GM12878 (cell line): Measurements from ENCODE around the gene FKTN. TPM values are rescaled to one million over a fixed set of nuclear protein-coding genes. Genes with fewer than 3 reads are reported as not detected.
"Not testable (repeated sequence)": the region's sequence is repeated elsewhere in the genome, so short reads cannot be mapped to it uniquely, and the experiment has no call there.

Experiments
- ATAC-seq: fragments of 200-7000 bp; cut with Tn5 transposase; 3 replicates; pipeline ENCODE4 v1.9.1; 2020; ENCODE audit warnings: mild to moderate bottlenecking, moderate library complexity
- BruUV-seq: library from RNA; stranded (reverse); fragments of 400-500 nt; replicated peaks from 2 replicates; lab custom pipeline; 2021; lab: Mats Ljungman, UMichigan
- CTCF ChIA-PET: fragments of 300-600 bp; sonication (Branson Sonifier 250); formaldehyde crosslinking; extraction: SDS; loops from one replicate; lab custom pipeline; 2021; ENCODE audit warnings: inconsistent platforms; lab: Yijun Ruan, JAX
- POLR2A ChIA-PET: fragments of 350-600 bp; formaldehyde crosslinking; extraction: SDS; loops from one replicate; lab custom pipeline; 2021; ENCODE audit warnings: inconsistent platforms; lab: Charles Lee
- RAD21 ChIA-PET: fragments of 300-600 bp; sonication (Branson Sonifier 250); formaldehyde crosslinking; loops from one replicate; lab custom pipeline; 2023; ENCODE audit warnings: antibody characterized with exemption; ENCODE audit not compliant: unreplicated experiment; lab: Charles Lee
- SMC1A ChIA-PET: fragments of 300-600 bp; sonication (Branson Sonifier 250); formaldehyde crosslinking; loops from one replicate; lab custom pipeline; 2023; ENCODE audit not compliant: unreplicated experiment, uncharacterized antibody; lab: Charles Lee
- DNase-seq: peaks from one replicate; pipeline ENCODE4 v3.0.0-alpha.2; 2011; ENCODE audit warnings: low read depth, low spot score
- FAIRE-seq: peaks from 3 replicates; lab custom pipeline; 2011; peaks lifted over from hg19 to GRCh38; lab: Jason Lieb, UNC
- H2AFZ ChIP-seq: 2 replicates; pipeline ENCODE4 v1.6.0; 2011; ENCODE audit warnings: low read depth, low read length, control low read depth; ENCODE audit not compliant: control insufficient read depth
- H3K27ac ChIP-seq: 2 replicates; pipeline ENCODE4 v1.5.1; 2011; ENCODE audit warnings: control low read depth; ENCODE audit not compliant: control insufficient read depth, insufficient read depth
- H3K27me3 ChIP-seq, 2 experiments: replicated peaks in 1 of 2; 2 replicates each; pipeline versions ENCODE4 v1.6.0 to v1.6.1; 2011; ENCODE audit warnings: low read length in 1 of 2; ENCODE audit not compliant: control insufficient read depth in 2 of 2, insufficient read depth in 2 of 2
- H3K36me3 ChIP-seq, 2 experiments: 2 replicates each; pipeline ENCODE4 v1.5.1; 2011; ENCODE audit warnings: low read length in 1 of 2; ENCODE audit not compliant: control insufficient read depth in 2 of 2, insufficient read depth in 2 of 2
- H3K4me1 ChIP-seq: 2 replicates; pipeline ENCODE4 v1.6.1; 2011; ENCODE audit warnings: mild to moderate bottlenecking, low read length, moderate library complexity, mixed read lengths; ENCODE audit not compliant: control insufficient read depth, insufficient read depth
- H3K4me2 ChIP-seq: 2 replicates; pipeline ENCODE4 v1.6.0; 2011; ENCODE audit warnings: control low read depth; ENCODE audit not compliant: control insufficient read depth, insufficient read depth
- H3K4me3 ChIP-seq: fragments of 200-600 bp; sonication (generic); 2 replicates; pipeline ENCODE4 v1.5.1; 2016
- H3K79me2 ChIP-seq: 2 replicates; pipeline ENCODE4 v1.6.0; 2011; ENCODE audit warnings: low read length; ENCODE audit not compliant: control insufficient read depth, insufficient read depth
- H3K9ac ChIP-seq: 2 replicates; pipeline ENCODE4 v1.8.0; 2011; ENCODE audit warnings: low read length, control low read depth, mixed read lengths; ENCODE audit not compliant: control insufficient read depth, insufficient read depth
- H3K9me3 ChIP-seq: replicated peaks from 3 replicates; pipeline ENCODE4 v1.5.1; 2011; ENCODE audit warnings: mild to moderate bottlenecking, low read length; ENCODE audit not compliant: control insufficient read depth, insufficient read depth
- H4K20me1 ChIP-seq: 2 replicates; pipeline ENCODE4 v1.6.0; 2011; ENCODE audit not compliant: control insufficient read depth, insufficient read depth
- ATF7 ChIP-seq: fragments of 450-650 bp; IDR thresholded peaks from 2 replicates; pipeline ENCODE4 v1.6.1; 2016; ENCODE audit warnings: low read depth, mild to moderate bottlenecking
- E2F4 ChIP-seq: IDR thresholded peaks from 2 replicates; pipeline ENCODE4 v1.6.1; 2012; ENCODE audit warnings: low read depth, low read length, improper control_type of control experiment
- ELK1 ChIP-seq: IDR thresholded peaks from 2 replicates; pipeline ENCODE4 v1.6.1; 2012; ENCODE audit warnings: low read depth, low read length, improper control_type of control experiment
- ESRRA ChIP-seq: IDR thresholded peaks from 2 replicates; pipeline ENCODE4 v1.6.1; 2012; ENCODE audit warnings: mild to moderate bottlenecking, low read length, improper control_type of control experiment
- NR2C1 ChIP-seq: fragments of 450-650 bp; IDR thresholded peaks from 2 replicates; pipeline ENCODE4 v1.6.1; 2017; ENCODE audit warnings: antibody characterized with exemption, mild to moderate bottlenecking, moderate library complexity
- NR2F1 ChIP-seq: fragments of 450-650 bp; conservative IDR thresholded peaks from 2 replicates; pipeline ENCODE4 v1.6.1; 2017; ENCODE audit warnings: mild to moderate bottlenecking
- PRDM15 ChIP-seq: fragments of 450-650 bp; formaldehyde crosslinking; IDR thresholded peaks from 2 replicates; pipeline ENCODE4 v1.4.0; 2020; ENCODE audit warnings: mild to moderate bottlenecking, moderate library complexity
- RAD51 ChIP-seq: fragments of 450-650 bp; IDR thresholded peaks from 2 replicates; pipeline ENCODE4 v1.6.1; 2016; ENCODE audit warnings: moderate library complexity, mild to moderate bottlenecking, inconsistent platforms
- SREBF1 ChIP-seq: IDR thresholded peaks from 2 replicates; pipeline ENCODE4 v1.6.1; 2012; ENCODE audit warnings: mild to moderate bottlenecking, low read length
- WGBS: methylation state at CpG from one replicate; pipeline ENCODE4 v1.1.6; 2016; ENCODE audit warnings: low lambda C conversion rate; ENCODE audit not compliant: insufficient replicate concordance, insufficient coverage; ENCODE audit errors: missing lambda C conversion rate; 5-methylcytosine and 5-hydroxymethylcytosine counted together
- in situ Hi-C: fragments of 300-500 bp; cut with MboI; formaldehyde crosslinking; loops from 9 replicates; pipeline ENCODE4 v1.14.3; 2018; ENCODE audit warnings: mixed read lengths
- intact Hi-C: fragments of 100-400 bp; cut with micrococcal nuclease; formaldehyde crosslinking; loops from one replicate; pipeline ENCODE4 v1.14.2; 2022; ENCODE audit not compliant: unreplicated experiment
- polyA plus RNA-seq, 11 experiments: library from polyadenylated mRNA; depleted of rRNA in 4 of 11; unstranded in 6 of 11; stranded (reverse) in 5 of 11; fragments of >200 nt; fragmentation: Nextera tagmentation in 4 of 11; fragmentation: Illumina TruSeq in 1 of 11; extraction: Ambion mirVana in 4 of 11; extraction: Trizol in 1 of 11; gene quantifications; 1 replicate in 1 of 11; 2 replicates in 10 of 11; pipeline versions ENCODE4 v1.2.1 to v1.2.3, GENCODE V29; 2011 to 2016; ENCODE audit warnings: inconsistent platforms in 2 of 11, missing spikeins in 2 of 11, low read depth in 1 of 11
- total RNA-seq, 4 experiments: library from RNA; depleted of rRNA in 3 of 4; stranded (reverse); fragments of >200 nt in 3 of 4; fragmentation: Illumina TruSeq in 1 of 4; extraction: Trizol in 1 of 4; gene quantifications; 2 replicates each; pipeline versions ENCODE4 v1.2.1 to v1.2.3, GENCODE V29; 2013 to 2021

FKTN gene
- total and polyA plus RNA-seq, 10 of the 15 experiments (the other 5 are each of a cell fraction or from before 2014, with no cell fraction given), result 3.6 to 15.9 (median 10.6) TPM

GRCh38 chr9:105522618-105523385, 35.1 kb upstream of the FKTN start:
- TSS peak; percentile 34 for BruUV-seq

GRCh38 chr9:105531530-105531929, 26.4 kb upstream of the FKTN start:
- Histone ChIP-seq H3K79me2 (no peaks in the 10 kb centered on the region), H4K20me1 (no peaks in the 10 kb centered on the region), H3K27me3 (no peaks in the 10 kb centered on the region), H3K9me3 (no peaks in the 10 kb centered on the region; the same call in 2 of the 3 replicates), H3K36me3 (no peaks in the 10 kb centered on the region; a peak in 1 of 4 replicates), H3K4me1 (peaks cover 14% of the 10 kb centered on the region), H3K4me3 (no peak overlapping the region), H3K4me2 (no peak overlapping the region), H3K27ac (peak overlapping the region; percentile 42; the same call in 1 of the 2 replicates), H2AFZ (no peak overlapping the region), H3K9ac (no peak overlapping the region)
- ChIA-PET CTCF (interaction anchor here (0.7 to 3.0 kb wide), 7 partner anchors 10 to 49 kb away, joined by 3 to 15 read pairs (median 7); no protein-coding TSS in a partner anchor), RAD21 (interaction anchor here (0.6 to 3.2 kb wide), 9 partner anchors 10 to 84 kb away, joined by 3 to 21 read pairs (median 10); no protein-coding TSS in a partner anchor), SMC1A (interaction anchor here (0.7 to 3.8 kb wide), 20 partner anchors 16 to 186 kb away, joined by 3 to 29 read pairs (median 5); no protein-coding TSS in a partner anchor), POLR2A (interaction anchor here (0.5 to 1.8 kb wide), 3 partner anchors 10 to 31 kb away, joined by 3 to 10 read pairs (median 5); no protein-coding TSS in a partner anchor)
- in situ Hi-C loops (no loop called here), intact Hi-C loops (no loop called here)
- DNase-seq, result no peak
- 94% methylated on average over 3 of the region's 3 CpGs for WGBS
- peak; percentile 11; the same call in 2 of the 3 replicates for ATAC-seq
- FAIRE-seq, result no peak
- BruUV-seq, result no TSS peak
- TF ChIP-seq SREBF1 (no peak), ATF7 (0 out of 2 replicates have a peak, but pooled peaks have one; percentile 28), RAD51 (peak; percentile 29; the same call in 1 of the 2 replicates), ELK1 (no peak), E2F4 (no peak), PRDM15 (CRISPR knock-in tag) (no peak), NR2F1 (peak; percentile 77), NR2C1 (peak; percentile 68), ESRRA (no peak)

More at GRCh38 chr9:105522618-105523385, 35.1 kb upstream of the FKTN start:
- RAD21 ChIA-PET, H3K4me1 ChIP-seq, H2AFZ ChIP-seq, DNase-seq, POLR2A ChIA-PET, H3K4me3 ChIP-seq, H3K4me2 ChIP-seq, in situ Hi-C loops, H3K79me2 ChIP-seq, CTCF ChIA-PET, H3K36me3 ChIP-seq, H3K9me3 ChIP-seq, H3K9ac ChIP-seq, H3K27me3 ChIP-seq, intact Hi-C loops, H4K20me1 ChIP-seq: not testable (repeated sequence)
- SMC1A ChIA-PET, result interaction anchor here (0.6 to 2.6 kb wide), 4 partner anchors 12 to 55 kb away, joined by 3 to 5 read pairs (median 4); no protein-coding TSS in a partner anchor
- ATAC-seq, result peak; percentile 82
- WGBS, result 23% methylated on average over 10 of the region's 10 CpGs
- FAIRE-seq, result peak; percentile 57
- peak overlapping the region; percentile 1; the same call in 1 of the 2 replicates for H3K27ac ChIP-seq
